GM21528 (cell line): Measurements from ENCODE around the gene TIMM50.
A peak's percentile ranks its signal among the peaks of the same experiment; 100 is the strongest.
"Not testable (repeated sequence)": the region's sequence is repeated elsewhere in the genome, so short reads cannot be mapped to it uniquely, and the experiment has no call there.

Experiments
- ATAC-seq: cut with Tn5 transposase; IDR thresholded peaks from one replicate; pipeline ENCODE4 v1.9.1; 2021; ENCODE audit warnings: mild to moderate bottlenecking, moderate library complexity; ENCODE audit not compliant: unreplicated experiment, low FRiP score

Gene TIMM50

GRCh38 chr19:39480337-39481228 is at the start of gene TIMM50:
Gene TIMM50, plus strand, starts transcription at chr19:39480838. Its CDS starts 16 bp downstream, at chr19:39480854.
- peak; percentile 80 for ATAC-seq

- no peak for ATAC-seq
These were observed 48.0 kb upstream of the TIMM50 start for GRCh38 chr19:39432677-39433025.

GRCh38 chr19:39433480-39434079 is 47.1 kb upstream of the TIMM50 start:
- ATAC-seq = no peak

GRCh38 chr19:39434123-39435076 is 46.2 kb upstream of the TIMM50 start:
- ATAC-seq = no peak

- ATAC-seq = peak; percentile 64
These were observed 44.9 kb upstream of the TIMM50 start, which contains the start of gene RPS16 for GRCh38 chr19:39435499-39436349. Gene RPS16, minus strand, starts transcription at chr19:39435949. Its CDS starts 54 bp downstream, at chr19:39435895.

- no peak for ATAC-seq
These were observed 44.3 kb upstream of the TIMM50 start for GRCh38 chr19:39436350-39436716.

- no peak for ATAC-seq
These were observed 42.2 kb upstream of the TIMM50 start for GRCh38 chr19:39438270-39438934.

GRCh38 chr19:39444598-39445195 is 35.9 kb upstream of the TIMM50 start:
- no peak for ATAC-seq

GRCh38 chr19:39445196-39446111 is 35.2 kb upstream of the TIMM50 start, which contains the start of gene SUPT5H:
Gene SUPT5H, plus strand, starts transcription at chr19:39445582. Its CDS starts 309 bp downstream, at chr19:39445891.
- ATAC-seq = peak; percentile 74

GRCh38 chr19:39446365-39447084 is 34.1 kb upstream of the TIMM50 start:
- ATAC-seq = no peak

- ATAC-seq = no peak
These were observed 32.4 kb upstream of the TIMM50 start for GRCh38 chr19:39448271-39448670.

- no peak for ATAC-seq
These were observed 31.4 kb upstream of the TIMM50 start for GRCh38 chr19:39449116-39449797.

GRCh38 chr19:39451257-39451656 is 29.4 kb upstream of the TIMM50 start:
- not testable (repeated sequence) for ATAC-seq

GRCh38 chr19:39463403-39463802 is 17.2 kb upstream of the TIMM50 start:
- no peak for ATAC-seq

GRCh38 chr19:39465956-39466747 is 14.5 kb upstream of the TIMM50 start:
- ATAC-seq = no peak

GRCh38 chr19:39467941-39468340 is 12.7 kb upstream of the TIMM50 start:
- ATAC-seq = no peak
